ENCODE measurements around the gene GPSM1. TPM values are rescaled to one million over a fixed set of nuclear protein-coding genes. Genes with fewer than 3 reads are reported as not detected.

The GPSM1 gene
- total and polyA plus RNA-seq, 9 of the 15 experiments (the other 6 are each of a cell fraction or from before 2014, with no cell fraction given) = 0.04 to 14.2 (median 3.1) TPM

DNA sequence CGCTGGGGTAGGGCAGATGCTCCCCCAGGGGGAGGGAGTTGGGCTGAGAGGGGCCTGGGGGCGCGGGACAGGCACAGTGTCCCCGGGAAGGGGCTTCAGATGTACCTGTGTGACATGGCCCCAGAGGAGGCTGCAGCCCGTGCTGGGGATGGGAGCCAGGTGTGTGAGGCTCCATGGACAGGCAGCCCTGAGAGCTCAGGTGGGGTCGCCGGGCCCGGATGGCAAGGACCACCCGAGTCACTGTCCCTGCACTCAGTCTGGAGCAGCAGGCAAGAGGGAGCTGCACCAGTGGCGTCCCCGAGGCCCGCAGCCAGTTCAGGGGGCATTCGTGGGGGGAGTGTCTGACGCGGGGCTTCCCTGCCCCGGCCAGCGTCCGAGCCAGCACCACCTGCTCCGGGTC, 42.4 kb upstream of the GPSM1 start (continued):
- TF ChIP-seq, protein P1, sequence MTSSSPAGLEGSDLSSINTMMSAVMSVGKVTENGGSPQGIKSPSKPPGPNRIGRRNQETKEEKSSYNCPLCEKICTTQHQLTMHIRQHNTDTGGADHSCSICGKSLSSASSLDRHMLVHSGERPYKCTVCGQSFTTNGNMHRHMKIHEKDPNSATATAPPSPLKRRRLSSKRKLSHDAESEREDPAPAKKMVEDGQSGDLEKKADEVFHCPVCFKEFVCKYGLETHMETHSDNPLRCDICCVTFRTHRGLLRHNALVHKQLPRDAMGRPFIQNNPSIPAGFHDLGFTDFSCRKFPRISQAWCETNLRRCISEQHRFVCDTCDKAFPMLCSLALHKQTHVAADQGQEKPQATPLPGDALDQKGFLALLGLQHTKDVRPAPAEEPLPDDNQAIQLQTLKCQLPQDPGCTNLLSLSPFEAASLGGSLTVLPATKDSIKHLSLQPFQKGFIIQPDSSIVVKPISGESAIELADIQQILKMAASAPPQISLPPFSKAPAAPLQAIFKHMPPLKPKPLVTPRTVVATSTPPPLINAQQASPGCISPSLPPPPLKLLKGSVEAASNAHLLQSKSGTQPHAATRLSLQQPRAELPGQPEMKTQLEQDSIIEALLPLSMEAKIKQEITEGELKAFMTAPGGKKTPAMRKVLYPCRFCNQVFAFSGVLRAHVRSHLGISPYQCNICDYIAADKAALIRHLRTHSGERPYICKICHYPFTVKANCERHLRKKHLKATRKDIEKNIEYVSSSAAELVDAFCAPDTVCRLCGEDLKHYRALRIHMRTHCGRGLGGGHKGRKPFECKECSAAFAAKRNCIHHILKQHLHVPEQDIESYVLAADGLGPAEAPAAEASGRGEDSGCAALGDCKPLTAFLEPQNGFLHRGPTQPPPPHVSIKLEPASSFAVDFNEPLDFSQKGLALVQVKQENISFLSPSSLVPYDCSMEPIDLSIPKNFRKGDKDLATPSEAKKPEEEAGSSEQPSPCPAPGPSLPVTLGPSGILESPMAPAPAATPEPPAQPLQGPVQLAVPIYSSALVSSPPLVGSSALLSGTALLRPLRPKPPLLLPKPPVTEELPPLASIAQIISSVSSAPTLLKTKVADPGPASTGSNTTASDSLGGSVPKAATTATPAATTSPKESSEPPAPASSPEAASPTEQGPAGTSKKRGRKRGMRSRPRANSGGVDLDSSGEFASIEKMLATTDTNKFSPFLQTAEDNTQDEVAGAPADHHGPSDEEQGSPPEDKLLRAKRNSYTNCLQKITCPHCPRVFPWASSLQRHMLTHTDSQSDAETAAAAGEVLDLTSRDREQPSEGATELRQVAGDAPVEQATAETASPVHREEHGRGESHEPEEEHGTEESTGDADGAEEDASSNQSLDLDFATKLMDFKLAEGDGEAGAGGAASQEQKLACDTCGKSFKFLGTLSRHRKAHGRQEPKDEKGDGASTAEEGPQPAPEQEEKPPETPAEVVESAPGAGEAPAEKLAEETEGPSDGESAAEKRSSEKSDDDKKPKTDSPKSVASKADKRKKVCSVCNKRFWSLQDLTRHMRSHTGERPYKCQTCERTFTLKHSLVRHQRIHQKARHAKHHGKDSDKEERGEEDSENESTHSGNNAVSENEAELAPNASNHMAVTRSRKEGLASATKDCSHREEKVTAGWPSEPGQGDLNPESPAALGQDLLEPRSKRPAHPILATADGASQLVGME (CRISPR knock-in tag; IDR thresholded peaks at IDR 0.05) = no peak
- TF ChIP-seq HSF4 (CRISPR knock-in tag; IDR thresholded peaks at IDR 0.05; ENCODE audit: borderline replicate concordance) = no peak
- TF ChIP-seq, protein P2, sequence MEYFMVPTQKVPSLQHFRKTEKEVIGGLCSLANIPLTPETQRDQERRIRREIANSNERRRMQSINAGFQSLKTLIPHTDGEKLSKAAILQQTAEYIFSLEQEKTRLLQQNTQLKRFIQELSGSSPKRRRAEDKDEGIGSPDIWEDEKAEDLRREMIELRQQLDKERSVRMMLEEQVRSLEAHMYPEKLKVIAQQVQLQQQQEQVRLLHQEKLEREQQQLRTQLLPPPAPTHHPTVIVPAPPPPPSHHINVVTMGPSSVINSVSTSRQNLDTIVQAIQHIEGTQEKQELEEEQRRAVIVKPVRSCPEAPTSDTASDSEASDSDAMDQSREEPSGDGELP (CRISPR knock-in tag; IDR thresholded peaks at IDR 0.05; ENCODE audit: borderline replicate concordance) = no peak

All from K562 (cell line).